HG02884 (cell line): Measurements from ENCODE around the gene RBM8A.

ENCODE experiments used
- ATAC-seq: cut with Tn5 transposase; IDR thresholded peaks from one replicate; pipeline ENCODE4 v1.9.1; 2021; ENCODE audit warnings: mild to moderate bottlenecking, moderate library complexity; ENCODE audit not compliant: unreplicated experiment

Gene RBM8A

GRCh38 chr1:145884675-145885074 lies 42.6 kb downstream of the RBM8A start:
- no peak for ATAC-seq

GRCh38 chr1:145879775-145880174 lies 47.5 kb downstream of the RBM8A start:
- ATAC-seq = no peak

- ATAC-seq = no peak
Observed at GRCh38 chr1:145878724-145879123, 48.6 kb downstream of the RBM8A start.

DNA sequence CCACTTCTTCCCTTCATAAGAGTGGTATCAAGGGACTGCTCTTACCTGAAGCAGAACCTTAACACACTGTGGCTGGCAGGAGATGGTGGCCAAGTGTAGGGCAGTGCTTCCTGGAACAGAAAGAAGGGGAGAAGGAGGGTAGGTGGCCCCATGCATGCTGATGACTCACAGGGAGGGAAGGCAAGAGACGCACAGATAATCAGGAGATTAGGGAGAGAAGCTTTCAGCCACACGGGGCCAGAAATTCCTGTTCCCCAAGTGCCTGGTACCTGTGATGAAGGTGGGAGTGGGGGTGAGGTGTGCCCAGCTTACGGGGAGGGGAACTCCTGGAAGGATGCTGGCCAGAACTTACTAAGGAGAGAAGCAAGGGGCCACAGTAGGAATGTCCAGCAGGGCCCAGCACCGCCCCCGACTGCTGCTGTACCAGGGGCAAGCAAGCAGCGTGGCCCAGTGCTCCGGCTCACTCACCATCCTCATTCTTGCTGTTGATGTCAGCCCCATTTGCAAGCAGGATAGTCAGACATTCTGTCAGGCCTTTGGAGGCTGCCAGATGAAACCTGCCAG lies 49.3 kb downstream of the RBM8A start:
- no peak for ATAC-seq

- no peak for ATAC-seq
Observed at GRCh38 chr1:145874646-145875045, 52.6 kb downstream of the RBM8A start.

DNA sequence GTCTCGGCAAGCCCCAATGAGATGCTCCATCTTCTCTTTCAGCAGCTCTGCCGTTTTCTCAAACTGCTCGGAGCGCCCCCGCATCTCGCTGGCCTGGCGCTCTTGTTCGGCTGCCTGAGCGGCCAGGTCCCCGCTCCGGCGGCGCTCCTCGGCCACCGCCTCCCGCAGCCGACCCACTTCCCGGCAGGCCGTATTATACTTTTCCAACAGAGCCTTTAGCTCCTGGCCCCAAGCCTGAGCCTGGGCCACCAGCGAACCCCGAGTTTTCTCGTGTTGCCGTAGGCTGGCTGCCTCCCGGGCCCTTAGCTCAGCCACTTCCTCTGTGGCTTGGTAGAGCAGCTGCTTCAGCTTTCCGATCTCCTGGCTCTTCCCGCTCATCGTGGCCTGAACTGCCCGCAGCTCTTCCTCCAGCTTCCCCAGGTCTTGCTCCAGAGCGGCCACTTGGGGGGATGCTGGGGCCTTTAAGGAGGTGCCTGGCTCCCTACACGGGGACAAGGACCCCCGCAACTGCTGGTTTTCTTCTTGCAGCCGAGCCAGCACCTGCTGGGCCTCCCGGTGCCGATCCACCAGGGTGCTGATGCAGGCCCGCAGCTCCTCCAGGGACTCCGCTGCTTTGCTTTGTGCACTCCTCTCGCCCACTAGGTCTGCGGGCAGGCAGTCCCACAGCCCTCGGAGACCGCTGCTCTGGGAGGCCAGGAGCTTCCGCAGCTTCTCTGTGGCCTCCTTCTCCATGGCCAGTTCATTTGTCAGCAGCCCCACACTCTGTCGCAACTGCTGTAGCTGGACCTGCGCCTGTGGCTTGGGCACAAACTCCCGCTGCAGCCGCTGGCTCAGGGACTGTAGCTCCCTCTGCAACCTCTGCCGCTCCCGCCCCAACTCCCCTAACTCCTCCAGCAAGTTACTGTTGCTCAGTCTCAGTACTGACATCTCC lies 55.0 kb downstream of the RBM8A start:
- ATAC-seq = no peak
